Retinal pigment epithelial cell (primary cell): Measurements from ENCODE around the gene TMEM82.

Experiments used
- DNase-seq: peaks from one replicate; pipeline ENCODE4 v3.0.0-alpha.2; 2010; ENCODE audit warnings: low read depth
- H3K4me3 ChIP-seq: 2 replicates; pipeline ENCODE4 v1.5.1; 2011; ENCODE audit warnings: mild to moderate bottlenecking, low read length, control low read depth, moderate library complexity
- CTCF ChIP-seq: conservative IDR thresholded peaks from 2 replicates; pipeline ENCODE4 v1.5.1; 2011; ENCODE audit warnings: low read depth, low read length, control low read depth, inconsistent platforms

TMEM82 gene

DNA sequence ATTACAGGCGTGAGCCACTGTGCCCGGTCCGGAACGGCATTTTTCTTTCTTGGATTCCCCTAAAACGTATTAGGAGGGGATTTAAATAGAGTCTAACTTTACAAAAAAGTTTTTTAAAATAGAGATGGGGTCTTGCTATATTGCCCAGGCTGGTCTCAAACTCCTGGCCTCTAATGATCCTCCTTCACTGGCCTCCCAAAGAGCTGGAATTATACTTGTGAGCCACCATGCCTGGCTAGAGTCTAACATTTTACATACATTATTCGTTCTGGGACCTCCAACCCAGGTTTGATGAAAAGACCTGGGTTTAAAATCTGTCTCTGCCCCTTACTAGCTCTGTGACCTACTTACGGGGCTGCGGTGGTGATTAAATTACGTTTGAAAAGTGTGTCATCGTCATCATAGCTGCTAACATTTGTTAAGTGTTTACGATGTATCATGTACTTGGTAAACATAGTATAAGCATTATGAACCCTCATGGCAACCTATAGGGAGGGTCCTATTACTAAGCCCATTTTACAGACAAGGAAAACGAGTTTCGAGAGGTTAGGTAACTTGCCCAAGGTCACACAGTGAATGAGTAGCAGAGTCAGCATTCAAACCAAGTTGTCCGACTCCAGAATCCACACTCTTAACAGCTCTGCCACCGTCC is 33.7 kb upstream of the TMEM82 start:
- no peak overlapping the region for H3K4me3 ChIP-seq
- TF ChIP-seq CTCF, result no peak
- no peak for DNase-seq

DNA sequence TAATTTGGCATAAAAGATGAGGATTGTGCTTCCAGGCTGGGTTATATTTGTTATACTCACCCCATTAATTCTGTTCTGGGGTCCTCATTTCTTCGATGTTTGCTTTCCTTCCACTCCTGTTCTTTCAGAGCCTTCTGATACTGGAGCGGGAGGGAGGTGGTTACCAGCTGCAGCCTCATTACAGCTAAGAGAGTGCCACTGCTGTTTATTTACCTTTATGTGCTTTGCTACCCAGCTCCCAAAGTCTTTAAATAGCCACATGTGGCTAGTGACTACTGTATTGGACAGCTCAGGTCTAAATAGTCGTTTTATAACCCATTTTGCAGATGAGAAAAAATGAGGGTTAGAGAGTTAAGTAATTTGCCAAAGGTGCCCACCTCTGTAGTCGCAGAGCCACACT is 33.1 kb upstream of the TMEM82 start:
- H3K4me3 ChIP-seq, result no peak overlapping the region
- no peak for DNase-seq
- TF ChIP-seq CTCF, result no peak

GRCh38 chr1:15712168-15712567 is 30.1 kb upstream of the TMEM82 start:
- no peak for TF ChIP-seq CTCF
- no peak for DNase-seq
- no peak overlapping the region for H3K4me3 ChIP-seq

- no peak overlapping the region for H3K4me3 ChIP-seq
- TF ChIP-seq CTCF, result no peak
- DNase-seq, result no peak
These were observed 27.7 kb upstream of the TMEM82 start for GRCh38 chr1:15714406-15715136.

DNA sequence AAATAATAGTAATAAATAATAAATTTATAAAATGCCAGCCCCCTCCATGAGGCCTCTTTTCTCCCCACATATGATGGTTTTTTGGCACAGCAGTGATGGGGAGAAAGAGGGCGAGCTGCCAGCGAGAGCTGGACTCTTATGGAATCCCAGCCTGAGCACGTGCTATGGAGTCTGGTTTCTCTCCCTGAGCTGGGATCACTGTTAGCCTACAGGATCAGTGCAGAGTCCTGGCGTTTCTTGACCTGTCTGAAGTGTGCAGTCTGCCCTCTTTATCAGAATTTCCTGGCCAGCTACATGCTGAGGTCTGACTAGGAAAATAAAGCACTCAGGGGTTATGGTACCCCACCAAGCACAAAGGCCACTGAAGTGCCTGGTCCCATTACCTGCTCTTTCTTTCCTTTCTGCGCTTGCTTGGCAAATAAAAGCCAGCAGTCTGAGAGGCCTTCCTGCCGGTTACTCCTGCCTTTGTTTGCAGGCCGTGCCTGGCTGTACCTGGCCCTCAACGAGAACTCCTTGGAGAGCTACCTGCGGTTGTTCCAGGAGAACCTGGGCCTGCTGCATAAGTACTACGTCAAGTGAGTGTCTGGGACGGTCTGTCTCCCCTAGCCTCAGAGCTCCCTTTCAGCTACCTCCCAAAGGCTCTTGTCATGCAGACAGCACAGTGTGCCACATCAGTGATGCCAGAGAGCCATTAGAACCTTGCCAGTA is 24.7 kb upstream of the TMEM82 start:
- no peak overlapping the region for H3K4me3 ChIP-seq
- no peak for TF ChIP-seq CTCF
- no peak for DNase-seq

DNA sequence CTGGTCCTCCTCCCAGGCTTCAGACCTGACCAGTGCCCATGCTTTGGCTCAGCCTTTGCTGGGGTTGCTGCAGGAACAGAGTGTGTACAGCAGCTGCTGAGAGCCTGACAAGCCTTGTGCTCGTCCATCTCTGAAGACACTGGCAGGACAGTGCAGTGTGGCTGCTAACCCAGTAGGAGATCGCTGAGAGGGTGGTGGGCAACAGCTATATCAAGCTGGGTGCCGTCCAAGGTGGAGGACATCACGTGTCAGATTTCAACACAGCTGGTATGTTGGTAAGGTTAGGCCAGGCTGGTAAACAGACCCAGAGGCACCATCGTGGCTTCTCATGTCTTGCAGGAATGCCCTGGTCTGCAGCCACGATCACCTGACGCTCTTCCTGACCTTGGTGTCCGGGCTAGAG is 24.1 kb upstream of the TMEM82 start:
- no peak for TF ChIP-seq CTCF
- DNase-seq, result no peak
- H3K4me3 ChIP-seq, result no peak overlapping the region
